Retinal pigment epithelial cell (primary cell): ENCODE measurements around the gene RNF20.

Experiments used
- DNase-seq: peaks from one replicate; pipeline ENCODE4 v3.0.0-alpha.2; 2010; ENCODE audit warnings: low read depth
- H3K4me3 ChIP-seq: 2 replicates; pipeline ENCODE4 v1.5.1; 2011; ENCODE audit warnings: mild to moderate bottlenecking, low read length, control low read depth, moderate library complexity
- TF ChIP-seq, protein P1 (sequence below): conservative IDR thresholded peaks from 2 replicates; pipeline ENCODE4 v1.5.1; 2011; ENCODE audit warnings: low read depth, low read length, control low read depth, inconsistent platforms

The RNF20 gene

GRCh38 chr9:101594796-101595195 lies 61.1 kb downstream of the RNF20 start, which contains the start of gene PPP3R2:
Gene PPP3R2, minus strand, starts transcription at chr9:101594969. Its CDS starts 48 bp downstream, at chr9:101594921.
- no peak for DNase-seq
- no peak within 1 kb of the TSS for H3K4me3 ChIP-seq
- TF ChIP-seq, protein P1, sequence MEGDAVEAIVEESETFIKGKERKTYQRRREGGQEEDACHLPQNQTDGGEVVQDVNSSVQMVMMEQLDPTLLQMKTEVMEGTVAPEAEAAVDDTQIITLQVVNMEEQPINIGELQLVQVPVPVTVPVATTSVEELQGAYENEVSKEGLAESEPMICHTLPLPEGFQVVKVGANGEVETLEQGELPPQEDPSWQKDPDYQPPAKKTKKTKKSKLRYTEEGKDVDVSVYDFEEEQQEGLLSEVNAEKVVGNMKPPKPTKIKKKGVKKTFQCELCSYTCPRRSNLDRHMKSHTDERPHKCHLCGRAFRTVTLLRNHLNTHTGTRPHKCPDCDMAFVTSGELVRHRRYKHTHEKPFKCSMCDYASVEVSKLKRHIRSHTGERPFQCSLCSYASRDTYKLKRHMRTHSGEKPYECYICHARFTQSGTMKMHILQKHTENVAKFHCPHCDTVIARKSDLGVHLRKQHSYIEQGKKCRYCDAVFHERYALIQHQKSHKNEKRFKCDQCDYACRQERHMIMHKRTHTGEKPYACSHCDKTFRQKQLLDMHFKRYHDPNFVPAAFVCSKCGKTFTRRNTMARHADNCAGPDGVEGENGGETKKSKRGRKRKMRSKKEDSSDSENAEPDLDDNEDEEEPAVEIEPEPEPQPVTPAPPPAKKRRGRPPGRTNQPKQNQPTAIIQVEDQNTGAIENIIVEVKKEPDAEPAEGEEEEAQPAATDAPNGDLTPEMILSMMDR = no peak

DNA sequence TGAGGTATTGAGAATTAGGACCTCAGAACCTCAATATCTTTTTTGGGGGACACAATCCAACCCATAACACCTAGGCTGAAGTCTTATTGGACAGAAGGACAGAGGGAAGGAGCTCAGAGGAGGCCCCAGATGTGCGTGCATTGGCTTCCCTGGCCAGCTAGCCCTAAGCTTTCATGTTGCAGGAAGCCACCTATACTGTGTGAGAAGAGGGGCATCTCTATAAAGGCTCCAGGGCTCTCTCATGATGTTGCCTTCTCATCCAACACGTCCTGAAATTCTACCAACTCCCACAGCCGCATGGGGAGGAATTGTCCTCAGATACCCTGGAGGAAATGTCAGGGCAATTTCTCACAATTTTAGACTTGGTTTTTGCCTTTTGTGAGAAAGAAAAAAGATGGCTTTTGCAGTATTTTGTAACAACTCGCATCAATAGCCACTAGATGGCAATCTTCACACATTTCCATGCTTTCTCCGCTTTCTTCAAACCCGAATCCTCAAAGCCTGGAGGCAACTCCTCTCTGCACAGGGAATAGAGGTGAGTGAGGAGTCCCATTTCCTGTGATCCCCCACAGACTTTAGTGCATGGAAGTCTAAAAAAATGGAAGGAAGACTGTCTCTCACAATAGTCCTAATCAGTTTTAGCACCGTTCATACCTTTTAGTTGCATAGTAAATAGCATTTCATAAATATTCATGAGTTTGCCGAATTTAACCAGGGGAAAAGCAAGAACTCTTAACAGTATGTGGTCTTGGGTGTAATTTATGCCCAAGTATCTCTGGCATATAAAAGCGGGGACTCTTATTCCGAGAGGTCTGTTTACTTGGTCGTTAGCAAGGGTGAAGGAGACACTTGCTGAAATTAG lies 68.5 kb downstream of the RNF20 start:
- H3K4me3 ChIP-seq = no peak overlapping the region
- no peak for DNase-seq
- TF ChIP-seq, protein P1 = peak; percentile 73

- TF ChIP-seq, protein P1 = no peak
- DNase-seq = no peak
- H3K4me3 ChIP-seq = no peak overlapping the region
Observed at GRCh38 chr9:101604296-101604695, 70.6 kb downstream of the RNF20 start.

DNA sequence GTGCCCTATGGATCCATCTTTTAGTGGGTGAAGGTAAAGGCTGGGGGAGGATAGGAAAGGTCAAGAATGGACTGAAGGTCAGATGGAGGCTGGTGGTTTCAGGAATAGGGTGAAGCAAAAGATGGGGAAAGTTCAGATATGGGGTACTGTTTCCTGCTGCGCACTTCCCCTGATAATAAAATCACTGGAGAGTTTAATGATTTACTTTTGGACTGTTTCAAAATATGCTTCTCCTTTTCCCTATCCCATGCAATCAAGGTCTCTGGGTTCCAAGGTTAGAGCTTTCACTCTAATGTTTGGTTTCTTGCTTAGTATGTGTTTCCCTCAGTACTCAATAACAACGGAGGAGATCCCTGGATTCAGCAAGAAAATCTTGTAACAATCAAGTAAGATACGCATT lies 71.9 kb downstream of the RNF20 start:
- no peak for DNase-seq
- H3K4me3 ChIP-seq = no peak overlapping the region
- TF ChIP-seq, protein P1 = no peak
